ENCODE measurements around the gene HMGN1.

DNA sequence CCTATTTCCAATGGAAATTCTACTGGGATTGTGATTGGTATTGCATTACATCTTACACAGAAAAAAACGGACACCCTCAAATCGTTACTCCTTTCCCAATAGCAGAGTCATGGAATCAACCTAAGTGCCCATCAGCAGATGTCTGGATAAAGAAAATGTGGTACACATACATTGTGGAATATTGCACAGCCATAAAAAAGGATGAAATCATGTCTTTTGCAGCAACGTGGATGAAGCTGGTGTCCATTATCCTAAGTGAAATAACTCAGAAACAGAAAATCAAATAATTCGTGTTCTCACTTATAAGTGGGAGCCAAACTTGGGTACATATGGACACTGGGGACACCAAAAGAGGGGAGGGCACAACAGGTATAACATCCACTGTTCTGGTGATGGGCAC, 14.3 kb downstream of the HMGN1 start:
- TF ChIP-seq, protein P1, sequence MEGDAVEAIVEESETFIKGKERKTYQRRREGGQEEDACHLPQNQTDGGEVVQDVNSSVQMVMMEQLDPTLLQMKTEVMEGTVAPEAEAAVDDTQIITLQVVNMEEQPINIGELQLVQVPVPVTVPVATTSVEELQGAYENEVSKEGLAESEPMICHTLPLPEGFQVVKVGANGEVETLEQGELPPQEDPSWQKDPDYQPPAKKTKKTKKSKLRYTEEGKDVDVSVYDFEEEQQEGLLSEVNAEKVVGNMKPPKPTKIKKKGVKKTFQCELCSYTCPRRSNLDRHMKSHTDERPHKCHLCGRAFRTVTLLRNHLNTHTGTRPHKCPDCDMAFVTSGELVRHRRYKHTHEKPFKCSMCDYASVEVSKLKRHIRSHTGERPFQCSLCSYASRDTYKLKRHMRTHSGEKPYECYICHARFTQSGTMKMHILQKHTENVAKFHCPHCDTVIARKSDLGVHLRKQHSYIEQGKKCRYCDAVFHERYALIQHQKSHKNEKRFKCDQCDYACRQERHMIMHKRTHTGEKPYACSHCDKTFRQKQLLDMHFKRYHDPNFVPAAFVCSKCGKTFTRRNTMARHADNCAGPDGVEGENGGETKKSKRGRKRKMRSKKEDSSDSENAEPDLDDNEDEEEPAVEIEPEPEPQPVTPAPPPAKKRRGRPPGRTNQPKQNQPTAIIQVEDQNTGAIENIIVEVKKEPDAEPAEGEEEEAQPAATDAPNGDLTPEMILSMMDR (IDR thresholded peaks at IDR 0.05) = no peak
- no peak for TF ChIP-seq POLR2A (IDR thresholded peaks at IDR 0.05)

All from prostate gland (tissue), 2 donors.